WTC11 (cell line): Measurements from ENCODE around the gene NKIRAS2. TPM values are rescaled to one million over a fixed set of nuclear protein-coding genes. Genes with fewer than 3 reads are reported as not detected.

Source experiments
- ATAC-seq: fragments of 200-7000 bp; cut with Tn5 transposase; 2 replicates; pipeline ENCODE4 v1.10.0; 2021; ENCODE audit warnings: mild to moderate bottlenecking, moderate library complexity
- CTCF ChIA-PET: fragments of 300-600 bp; sonication (Branson Sonifier 250); formaldehyde crosslinking; loops from one replicate; lab custom pipeline; 2021; ENCODE audit warnings: antibody characterized with exemption; lab: Charles Lee
- POLR2A ChIA-PET: fragments of 350-600 bp; sonication (Branson Sonifier 250); formaldehyde crosslinking; loops from one replicate; lab custom pipeline; 2021; ENCODE audit warnings: antibody characterized with exemption; lab: Charles Lee
- DNase-seq: peaks from one replicate; pipeline ENCODE4 v3.0.0; 2021; ENCODE audit warnings: low spot score
- H3K27ac Mint-ChIP-seq: 2 replicates; pipeline ENCODE4 v1.8.0; 2021; ENCODE audit warnings: mixed read lengths
- H3K27me3 Mint-ChIP-seq: 2 replicates; pipeline ENCODE4 v1.8.0; 2021; ENCODE audit warnings: low read depth, mild to moderate bottlenecking, moderate library complexity, mixed read lengths
- H3K36me3 Mint-ChIP-seq: 2 replicates; pipeline ENCODE4 v1.8.0; 2021; ENCODE audit warnings: mixed read lengths
- H3K4me1 Mint-ChIP-seq: 2 replicates; pipeline ENCODE4 v1.8.0; 2022; ENCODE audit warnings: mixed read lengths
- H3K4me3 Mint-ChIP-seq: 2 replicates; pipeline ENCODE4 v1.8.0; 2021; ENCODE audit warnings: mild to moderate bottlenecking, moderate library complexity, mixed read lengths
- H3K9me3 Mint-ChIP-seq: 2 replicates; pipeline ENCODE4 v1.8.0; 2021; ENCODE audit warnings: mixed read lengths
- ATF1 ChIP-seq: sonication (generic); formaldehyde crosslinking; IDR thresholded peaks from 2 replicates; pipeline ENCODE4 v1.8.1; 2023; ENCODE audit warnings: mild to moderate bottlenecking, moderate library complexity, missing genetic modification reagents
- FOXP1 ChIP-seq: sonication (generic); formaldehyde crosslinking; IDR thresholded peaks from 2 replicates; pipeline ENCODE4 v1.8.0; 2022; ENCODE audit warnings: missing genetic modification reagents, mild to moderate bottlenecking, moderate library complexity, borderline replicate concordance
- JAZF1 ChIP-seq: fragments of 250-450 bp; sonication (Bioruptor Pico); IDR thresholded peaks from 2 replicates; pipeline ENCODE4 v1.9.0; 2021; ENCODE audit warnings: moderate library complexity, mild to moderate bottlenecking, inconsistent platforms
- JUN ChIP-seq: sonication (generic); formaldehyde crosslinking; IDR thresholded peaks from 2 replicates; pipeline ENCODE4 v1.8.0; 2023; ENCODE audit warnings: mild to moderate bottlenecking, missing genetic modification reagents
- KAT7 ChIP-seq: sonication (generic); formaldehyde crosslinking; IDR thresholded peaks from 2 replicates; pipeline ENCODE4 v1.8.1; 2023; ENCODE audit warnings: missing genetic modification reagents, mild to moderate bottlenecking, borderline replicate concordance
- MYBL2 ChIP-seq: sonication (generic); formaldehyde crosslinking; IDR thresholded peaks from 2 replicates; pipeline ENCODE4 v1.8.1; 2023; ENCODE audit warnings: mild to moderate bottlenecking, moderate library complexity, missing genetic modification reagents
- NR3C1 ChIP-seq: sonication (generic); formaldehyde crosslinking; conservative IDR thresholded peaks from 2 replicates; pipeline ENCODE4 v1.8.1; 2023; ENCODE audit warnings: low read depth, mild to moderate bottlenecking, missing genetic modification reagents
- SMAD4 ChIP-seq: sonication (generic); formaldehyde crosslinking; IDR thresholded peaks from 2 replicates; pipeline ENCODE4 v1.8.0; 2022; ENCODE audit warnings: mild to moderate bottlenecking, missing genetic modification reagents
- TP53 ChIP-seq: sonication (generic); formaldehyde crosslinking; IDR thresholded peaks from 2 replicates; pipeline ENCODE4 v1.8.1; 2023; ENCODE audit warnings: mild to moderate bottlenecking, missing genetic modification reagents
- ZNF232 ChIP-seq: sonication (generic); formaldehyde crosslinking; IDR thresholded peaks from 2 replicates; pipeline ENCODE4 v1.8.0; 2022; ENCODE audit warnings: mild to moderate bottlenecking, missing genetic modification reagents
- ZNF396 ChIP-seq: fragments of 250-450 bp; sonication (Bioruptor Pico); IDR thresholded peaks from 2 replicates; pipeline ENCODE4 v1.8.0; 2021; ENCODE audit warnings: mild to moderate bottlenecking, moderate library complexity, borderline replicate concordance
- ZNF423 ChIP-seq: fragments of 250-450 bp; sonication (Bioruptor Pico); IDR thresholded peaks from 2 replicates; pipeline ENCODE4 v2.1.2; 2022; ENCODE audit warnings: mild to moderate bottlenecking, moderate library complexity
- total RNA-seq: library from RNA; stranded (reverse); gene quantifications from 3 replicates; pipeline ENCODE4 v1.2.3, GENCODE V29; 2021
- TF ChIP-seq, protein P1 (sequence below): sonication (generic); formaldehyde crosslinking; IDR thresholded peaks from 2 replicates; pipeline ENCODE4 v1.8.1; 2022; ENCODE audit warnings: missing genetic modification reagents, borderline replicate concordance
- TF ChIP-seq, protein P2 (sequence below): fragments of 250-450 bp; sonication (Bioruptor Pico); IDR thresholded peaks from 2 replicates; pipeline ENCODE4 v1.9.0; 2021; ENCODE audit warnings: mild to moderate bottlenecking
- TF ChIP-seq, protein P3 (sequence below): sonication (generic); formaldehyde crosslinking; conservative IDR thresholded peaks from 2 replicates; pipeline ENCODE4 v1.8.1; 2022; ENCODE audit warnings: mild to moderate bottlenecking, missing genetic modification reagents
- TF ChIP-seq, protein P4 (sequence below): fragments of 250-450 bp; sonication (Bioruptor Pico); IDR thresholded peaks from 2 replicates; pipeline ENCODE4 v2.1.2; 2022; ENCODE audit warnings: mild to moderate bottlenecking, moderate library complexity
- TF ChIP-seq, protein P5 (sequence below): sonication (generic); formaldehyde crosslinking; IDR thresholded peaks from 2 replicates; pipeline ENCODE4 v1.8.1; 2022; ENCODE audit warnings: low read depth, mild to moderate bottlenecking, moderate library complexity, missing genetic modification reagents, borderline replicate concordance
- TF ChIP-seq, protein P6 (sequence below): sonication (generic); formaldehyde crosslinking; IDR thresholded peaks from 2 replicates; pipeline ENCODE4 v1.8.1; 2023; ENCODE audit warnings: mild to moderate bottlenecking, missing genetic modification reagents
- TF ChIP-seq, protein P7 (sequence below): sonication (generic); formaldehyde crosslinking; IDR thresholded peaks from 2 replicates; pipeline ENCODE4 v1.8.1; 2022; ENCODE audit warnings: low read depth, missing genetic modification reagents, borderline replicate concordance

Gene NKIRAS2
- total RNA-seq, 1 experiment from 2014 or later = 36.1 TPM

DNA sequence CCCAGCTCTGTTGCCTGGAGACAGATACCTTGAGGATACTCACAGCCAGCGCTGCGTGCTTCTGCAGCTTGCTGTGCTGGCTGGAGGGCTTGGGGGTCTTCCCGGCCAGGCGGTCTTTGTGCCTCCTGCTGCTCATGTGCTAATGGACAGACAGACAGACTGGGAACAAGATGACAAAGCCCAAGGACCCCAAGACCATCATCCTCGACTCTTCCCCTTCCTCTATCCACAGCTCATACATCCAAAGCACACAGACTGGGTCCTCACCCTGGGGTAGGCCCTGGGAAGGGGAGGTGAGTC, 7.7 kb downstream of the NKIRAS2 start:
- Mint-ChIP-seq H3K4me3 (no peak overlapping the region), H3K27me3 (peaks cover 3% of the 10 kb centered on the region; the same call in 1 of the 2 replicates), H3K27ac (no peak overlapping the region), H3K9me3 (no peaks in the 10 kb centered on the region), H3K4me1 (peaks cover 11% of the 10 kb centered on the region), H3K36me3 (peaks cover 22% of the 10 kb centered on the region)
- ATAC-seq (no peak), DNase-seq (no peak)
- ChIA-PET POLR2A (interaction anchor here (0.6 to 3.7 kb wide), 2 partner anchors 10 to 55 kb away, joined by 6 to 13 read pairs; partner anchors contain the start of gene DNAJC7), CTCF (interaction anchor here (0.5 to 9.6 kb wide), 17 partner anchors 10 to 500 kb away, joined by 3 to 138 read pairs (median 21); partner anchors contain the start of genes C17orf113, DHX58, DNAJC7 and KAT2A)
- TF ChIP-seq KAT7 (CRISPR knock-in tag) = no peak
- no peak for TF ChIP-seq ZNF232 (CRISPR knock-in tag)
- TF ChIP-seq SMAD4 = no peak
- TF ChIP-seq, protein P1, sequence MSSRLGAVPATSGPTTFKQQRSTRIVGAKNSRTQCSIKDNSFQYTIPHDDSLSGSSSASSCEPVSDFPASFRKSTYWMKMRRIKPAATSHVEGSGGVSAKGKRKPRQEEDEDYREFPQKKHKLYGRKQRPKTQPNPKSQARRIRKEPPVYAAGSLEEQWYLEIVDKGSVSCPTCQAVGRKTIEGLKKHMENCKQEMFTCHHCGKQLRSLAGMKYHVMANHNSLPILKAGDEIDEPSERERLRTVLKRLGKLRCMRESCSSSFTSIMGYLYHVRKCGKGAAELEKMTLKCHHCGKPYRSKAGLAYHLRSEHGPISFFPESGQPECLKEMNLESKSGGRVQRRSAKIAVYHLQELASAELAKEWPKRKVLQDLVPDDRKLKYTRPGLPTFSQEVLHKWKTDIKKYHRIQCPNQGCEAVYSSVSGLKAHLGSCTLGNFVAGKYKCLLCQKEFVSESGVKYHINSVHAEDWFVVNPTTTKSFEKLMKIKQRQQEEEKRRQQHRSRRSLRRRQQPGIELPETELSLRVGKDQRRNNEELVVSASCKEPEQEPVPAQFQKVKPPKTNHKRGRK (CRISPR knock-in tag) = no peak
- TF ChIP-seq, protein P2, sequence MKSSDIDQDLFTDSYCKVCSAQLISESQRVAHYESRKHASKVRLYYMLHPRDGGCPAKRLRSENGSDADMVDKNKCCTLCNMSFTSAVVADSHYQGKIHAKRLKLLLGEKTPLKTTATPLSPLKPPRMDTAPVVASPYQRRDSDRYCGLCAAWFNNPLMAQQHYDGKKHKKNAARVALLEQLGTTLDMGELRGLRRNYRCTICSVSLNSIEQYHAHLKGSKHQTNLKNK (CRISPR knock-in tag) = no peak
- no peak for TF ChIP-seq JUN (CRISPR knock-in tag)
- TF ChIP-seq, protein P3, sequence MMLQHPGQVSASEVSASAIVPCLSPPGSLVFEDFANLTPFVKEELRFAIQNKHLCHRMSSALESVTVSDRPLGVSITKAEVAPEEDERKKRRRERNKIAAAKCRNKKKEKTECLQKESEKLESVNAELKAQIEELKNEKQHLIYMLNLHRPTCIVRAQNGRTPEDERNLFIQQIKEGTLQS (CRISPR knock-in tag) = no peak
- TF ChIP-seq ZNF423 = no peak
- TF ChIP-seq ZNF396 = no peak
- TF ChIP-seq ATF1 (CRISPR knock-in tag) = no peak
- TF ChIP-seq NR3C1 = no peak
- TF ChIP-seq, protein P4, sequence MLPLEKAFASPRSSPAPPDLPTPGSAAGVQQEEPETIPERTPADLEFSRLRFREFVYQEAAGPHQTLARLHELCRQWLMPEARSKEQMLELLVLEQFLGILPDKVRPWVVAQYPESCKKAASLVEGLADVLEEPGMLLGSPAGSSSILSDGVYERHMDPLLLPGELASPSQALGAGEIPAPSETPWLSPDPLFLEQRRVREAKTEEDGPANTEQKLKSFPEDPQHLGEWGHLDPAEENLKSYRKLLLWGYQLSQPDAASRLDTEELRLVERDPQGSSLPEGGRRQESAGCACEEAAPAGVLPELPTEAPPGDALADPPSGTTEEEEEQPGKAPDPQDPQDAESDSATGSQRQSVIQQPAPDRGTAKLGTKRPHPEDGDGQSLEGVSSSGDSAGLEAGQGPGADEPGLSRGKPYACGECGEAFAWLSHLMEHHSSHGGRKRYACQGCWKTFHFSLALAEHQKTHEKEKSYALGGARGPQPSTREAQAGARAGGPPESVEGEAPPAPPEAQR (CRISPR knock-in tag) = no peak
- TF ChIP-seq, protein P5, sequence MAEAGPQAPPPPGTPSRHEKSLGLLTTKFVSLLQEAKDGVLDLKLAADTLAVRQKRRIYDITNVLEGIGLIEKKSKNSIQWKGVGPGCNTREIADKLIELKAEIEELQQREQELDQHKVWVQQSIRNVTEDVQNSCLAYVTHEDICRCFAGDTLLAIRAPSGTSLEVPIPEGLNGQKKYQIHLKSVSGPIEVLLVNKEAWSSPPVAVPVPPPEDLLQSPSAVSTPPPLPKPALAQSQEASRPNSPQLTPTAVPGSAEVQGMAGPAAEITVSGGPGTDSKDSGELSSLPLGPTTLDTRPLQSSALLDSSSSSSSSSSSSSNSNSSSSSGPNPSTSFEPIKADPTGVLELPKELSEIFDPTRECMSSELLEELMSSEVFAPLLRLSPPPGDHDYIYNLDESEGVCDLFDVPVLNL = no peak
- no peak for TF ChIP-seq TP53 (CRISPR knock-in tag)
- TF ChIP-seq FOXP1 = no peak
- TF ChIP-seq, protein P6, sequence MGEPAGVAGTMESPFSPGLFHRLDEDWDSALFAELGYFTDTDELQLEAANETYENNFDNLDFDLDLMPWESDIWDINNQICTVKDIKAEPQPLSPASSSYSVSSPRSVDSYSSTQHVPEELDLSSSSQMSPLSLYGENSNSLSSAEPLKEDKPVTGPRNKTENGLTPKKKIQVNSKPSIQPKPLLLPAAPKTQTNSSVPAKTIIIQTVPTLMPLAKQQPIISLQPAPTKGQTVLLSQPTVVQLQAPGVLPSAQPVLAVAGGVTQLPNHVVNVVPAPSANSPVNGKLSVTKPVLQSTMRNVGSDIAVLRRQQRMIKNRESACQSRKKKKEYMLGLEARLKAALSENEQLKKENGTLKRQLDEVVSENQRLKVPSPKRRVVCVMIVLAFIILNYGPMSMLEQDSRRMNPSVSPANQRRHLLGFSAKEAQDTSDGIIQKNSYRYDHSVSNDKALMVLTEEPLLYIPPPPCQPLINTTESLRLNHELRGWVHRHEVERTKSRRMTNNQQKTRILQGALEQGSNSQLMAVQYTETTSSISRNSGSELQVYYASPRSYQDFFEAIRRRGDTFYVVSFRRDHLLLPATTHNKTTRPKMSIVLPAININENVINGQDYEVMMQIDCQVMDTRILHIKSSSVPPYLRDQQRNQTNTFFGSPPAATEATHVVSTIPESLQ (CRISPR knock-in tag) = no peak
- no peak for TF ChIP-seq MYBL2 (CRISPR knock-in tag)
- no peak for TF ChIP-seq JAZF1 (CRISPR knock-in tag)
- TF ChIP-seq, protein P7, sequence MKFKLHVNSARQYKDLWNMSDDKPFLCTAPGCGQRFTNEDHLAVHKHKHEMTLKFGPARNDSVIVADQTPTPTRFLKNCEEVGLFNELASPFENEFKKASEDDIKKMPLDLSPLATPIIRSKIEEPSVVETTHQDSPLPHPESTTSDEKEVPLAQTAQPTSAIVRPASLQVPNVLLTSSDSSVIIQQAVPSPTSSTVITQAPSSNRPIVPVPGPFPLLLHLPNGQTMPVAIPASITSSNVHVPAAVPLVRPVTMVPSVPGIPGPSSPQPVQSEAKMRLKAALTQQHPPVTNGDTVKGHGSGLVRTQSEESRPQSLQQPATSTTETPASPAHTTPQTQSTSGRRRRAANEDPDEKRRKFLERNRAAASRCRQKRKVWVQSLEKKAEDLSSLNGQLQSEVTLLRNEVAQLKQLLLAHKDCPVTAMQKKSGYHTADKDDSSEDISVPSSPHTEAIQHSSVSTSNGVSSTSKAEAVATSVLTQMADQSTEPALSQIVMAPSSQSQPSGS = no peak
